Measurements from ENCODE around the gene PPP6R3. TPM values are rescaled to one million over a fixed set of nuclear protein-coding genes. Genes with fewer than 3 reads are reported as not detected.

The PPP6R3 gene
- total RNA-seq, 1 donor, result 232 TPM

- Histone ChIP-seq H3K4me3 (ENCODE audit: low read length) (no peak overlapping the region), H3K4me1 (ENCODE audit: insufficient read depth, low read length) (peaks cover 44% of the 10 kb centered on the region), H3K27me3 (ENCODE audit: insufficient read depth, low read length) (no peaks in the 10 kb centered on the region), H3K9me3 (ENCODE audit: low read depth, low read length) (no peaks in the 10 kb centered on the region)
Measured at GRCh38 chr11:68506908-68507307, 46.4 kb downstream of the PPP6R3 start.

DNA sequence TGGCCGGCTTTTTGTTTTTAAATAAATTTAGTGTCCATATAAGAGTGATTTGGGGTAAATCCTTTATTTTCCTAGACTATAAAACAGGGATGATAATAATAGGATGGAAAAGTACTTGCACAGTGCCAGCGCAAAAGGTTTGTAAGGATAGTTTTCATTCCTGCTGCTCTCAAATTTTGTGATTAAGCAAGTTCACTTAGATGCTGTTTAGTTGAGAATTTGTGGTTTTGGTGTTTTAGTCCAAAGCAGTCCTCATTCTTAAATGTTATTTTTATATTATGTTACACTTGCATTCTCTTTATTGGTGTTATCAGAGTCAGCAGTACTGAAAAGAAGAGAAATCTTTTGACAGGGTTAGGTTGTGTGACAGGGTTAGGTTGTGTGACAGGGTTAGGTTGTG lies 47.9 kb downstream of the PPP6R3 start:
- Histone ChIP-seq H3K27me3 (ENCODE audit: insufficient read depth, low read length) (no peaks in the 10 kb centered on the region), H3K4me1 (ENCODE audit: insufficient read depth, low read length) (peaks cover 31% of the 10 kb centered on the region), H3K9me3 (ENCODE audit: low read depth, low read length) (no peaks in the 10 kb centered on the region), H3K4me3 (ENCODE audit: low read length) (no peak overlapping the region)

DNA sequence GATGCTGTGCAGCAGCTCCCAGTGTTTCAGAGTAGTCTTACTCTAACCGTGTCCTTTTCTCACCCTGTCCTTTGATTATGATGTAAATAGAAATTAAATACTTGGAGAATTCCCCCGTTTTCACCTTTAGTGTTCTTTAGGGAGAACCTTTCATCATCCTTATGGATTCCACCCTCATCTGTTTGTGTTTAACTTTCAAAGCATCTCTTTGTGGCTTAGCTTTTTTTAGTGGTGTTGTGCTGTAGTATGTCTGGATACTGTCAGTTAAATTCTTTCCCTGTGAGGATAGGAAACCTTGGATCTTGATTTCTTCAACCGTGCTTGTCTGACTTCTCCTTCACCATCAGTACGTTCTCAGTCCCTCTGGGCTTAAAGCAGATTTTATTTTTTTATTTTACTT lies 48.5 kb downstream of the PPP6R3 start:
- no peaks in the 10 kb centered on the region for H3K9me3 ChIP-seq (ENCODE audit: low read depth, low read length)
- no peaks in the 10 kb centered on the region for H3K27me3 ChIP-seq (ENCODE audit: insufficient read depth, low read length)
- H3K4me1 ChIP-seq (ENCODE audit: insufficient read depth, low read length), result peaks cover 29% of the 10 kb centered on the region
- no peak overlapping the region for H3K4me3 ChIP-seq (ENCODE audit: low read length)

- Histone ChIP-seq H3K9me3 (ENCODE audit: low read depth, low read length) (no peaks in the 10 kb centered on the region), H3K4me3 (ENCODE audit: low read length) (no peak overlapping the region), H3K27me3 (ENCODE audit: insufficient read depth, low read length) (no peaks in the 10 kb centered on the region), H3K4me1 (ENCODE audit: insufficient read depth, low read length) (peaks cover 3% of the 10 kb centered on the region)
Measured at GRCh38 chr11:68513930-68514487, 53.5 kb downstream of the PPP6R3 start.

DNA sequence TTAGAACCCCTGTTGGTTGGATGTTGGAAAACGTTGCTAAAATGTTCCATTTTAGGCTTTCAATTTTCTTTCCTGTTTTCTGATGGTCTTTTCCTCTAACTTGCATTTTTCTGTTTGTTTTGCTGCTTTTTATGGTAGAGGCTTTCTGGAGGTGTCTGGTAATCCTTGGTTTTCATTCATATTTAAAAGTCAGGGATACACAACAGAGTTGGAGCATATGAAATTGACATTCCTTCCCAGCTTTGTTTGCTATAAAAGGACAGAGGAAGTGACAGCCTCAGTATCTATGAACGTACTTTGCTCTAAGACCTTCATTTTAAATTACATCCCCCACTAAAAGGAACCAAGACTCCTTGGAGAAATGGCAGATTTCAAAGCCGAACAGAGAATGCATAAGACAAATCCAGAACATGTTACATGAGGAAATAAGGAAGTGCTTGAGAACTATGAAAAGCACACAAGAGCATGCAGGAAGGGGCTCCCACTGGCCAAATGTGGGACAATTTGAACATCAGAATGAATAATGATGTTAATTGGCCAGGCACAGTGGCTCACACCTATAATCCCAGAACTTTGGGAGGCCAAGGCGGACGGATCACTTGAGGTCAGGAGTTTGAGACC lies 56.7 kb downstream of the PPP6R3 start:
- Histone ChIP-seq H3K4me1 (ENCODE audit: insufficient read depth, low read length) (no peaks in the 10 kb centered on the region), H3K4me3 (ENCODE audit: low read length) (no peak overlapping the region), H3K27me3 (ENCODE audit: insufficient read depth, low read length) (no peaks in the 10 kb centered on the region), H3K9me3 (ENCODE audit: low read depth, low read length) (no peaks in the 10 kb centered on the region)

- H3K9me3 ChIP-seq (ENCODE audit: low read depth, low read length), result no peaks in the 10 kb centered on the region
- no peaks in the 10 kb centered on the region for H3K27me3 ChIP-seq (ENCODE audit: insufficient read depth, low read length)
- no peaks in the 10 kb centered on the region for H3K4me1 ChIP-seq (ENCODE audit: insufficient read depth, low read length)
- no peak overlapping the region for H3K4me3 ChIP-seq (ENCODE audit: low read length)
Measured at GRCh38 chr11:68518191-68518590, 57.6 kb downstream of the PPP6R3 start.

GRCh38 chr11:68521969-68522652 lies 61.6 kb downstream of the PPP6R3 start:
- no peaks in the 10 kb centered on the region for H3K9me3 ChIP-seq (ENCODE audit: low read depth, low read length)

GRCh38 chr11:68523033-68523432 lies 62.5 kb downstream of the PPP6R3 start:
- H3K4me3 ChIP-seq (ENCODE audit: low read length), result no peak overlapping the region
- peaks cover 15% of the 10 kb centered on the region for H3K4me1 ChIP-seq (ENCODE audit: insufficient read depth, low read length)
- no peaks in the 10 kb centered on the region for H3K9me3 ChIP-seq (ENCODE audit: low read depth, low read length)
- H3K27me3 ChIP-seq (ENCODE audit: insufficient read depth, low read length), result no peaks in the 10 kb centered on the region

More at GRCh38 chr11:68521969-68522652, 61.6 kb downstream of the PPP6R3 start:
- H3K4me1 ChIP-seq (ENCODE audit: insufficient read depth, low read length), result peaks cover 6% of the 10 kb centered on the region
- H3K27me3 ChIP-seq (ENCODE audit: insufficient read depth, low read length), result no peaks in the 10 kb centered on the region
- H3K4me3 ChIP-seq (ENCODE audit: low read length), result no peak overlapping the region

GRCh38 chr11:68523743-68524142 lies 63.2 kb downstream of the PPP6R3 start:
- no peaks in the 10 kb centered on the region for H3K27me3 ChIP-seq (ENCODE audit: insufficient read depth, low read length)
- peaks cover 22% of the 10 kb centered on the region for H3K4me1 ChIP-seq (ENCODE audit: insufficient read depth, low read length)
- no peaks in the 10 kb centered on the region for H3K9me3 ChIP-seq (ENCODE audit: low read depth, low read length)
- H3K4me3 ChIP-seq (ENCODE audit: low read length), result no peak overlapping the region

DNA sequence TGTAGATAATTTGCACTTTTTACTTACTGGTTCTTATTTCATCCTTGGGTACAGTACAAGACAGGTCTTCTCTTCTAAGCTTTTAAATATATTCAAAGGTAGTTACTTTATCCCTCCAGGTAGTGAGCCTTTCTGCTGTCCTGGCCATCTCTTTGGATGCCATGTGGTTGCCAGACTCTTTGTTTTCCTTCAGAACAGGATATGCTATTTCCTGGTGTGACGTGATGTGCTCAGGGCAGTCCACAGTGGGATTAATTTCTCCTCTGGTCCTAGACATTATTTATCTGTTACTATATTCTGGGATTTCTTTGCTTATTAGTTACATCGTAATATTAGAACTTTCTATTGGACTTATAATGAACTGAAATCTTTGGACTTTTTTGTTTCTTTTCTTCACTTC lies 63.7 kb downstream of the PPP6R3 start:
- no peaks in the 10 kb centered on the region for H3K9me3 ChIP-seq (ENCODE audit: low read depth, low read length)
- H3K4me3 ChIP-seq (ENCODE audit: low read length), result no peak overlapping the region
- H3K27me3 ChIP-seq (ENCODE audit: insufficient read depth, low read length), result no peaks in the 10 kb centered on the region
- H3K4me1 ChIP-seq (ENCODE audit: insufficient read depth, low read length), result peaks cover 27% of the 10 kb centered on the region

DNA sequence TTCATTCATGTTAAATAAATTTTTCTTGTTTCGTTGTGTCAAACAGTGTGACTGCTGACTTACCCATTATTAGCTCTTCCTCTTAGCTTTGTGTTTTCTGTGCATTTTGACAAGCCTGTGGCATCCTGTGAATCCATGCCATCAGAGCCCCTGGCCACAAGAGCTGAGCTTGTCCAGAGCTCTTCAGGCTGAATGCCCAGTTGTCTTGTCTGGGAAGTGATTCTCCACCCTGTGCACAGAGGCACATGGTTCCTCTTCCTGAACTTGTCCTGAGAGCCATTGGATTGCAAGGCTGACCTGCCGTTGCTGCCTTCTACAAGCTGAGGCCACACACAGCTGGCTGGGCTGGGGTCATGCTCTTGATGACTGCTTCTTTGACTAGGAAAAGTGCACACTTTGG lies 64.1 kb downstream of the PPP6R3 start:
- peaks cover 28% of the 10 kb centered on the region for H3K4me1 ChIP-seq (ENCODE audit: insufficient read depth, low read length)
- H3K27me3 ChIP-seq (ENCODE audit: insufficient read depth, low read length), result no peaks in the 10 kb centered on the region
- no peaks in the 10 kb centered on the region for H3K9me3 ChIP-seq (ENCODE audit: low read depth, low read length)
- no peak overlapping the region for H3K4me3 ChIP-seq (ENCODE audit: low read length)

GRCh38 chr11:68525336-68525735 lies 64.8 kb downstream of the PPP6R3 start:
- H3K4me1 ChIP-seq (ENCODE audit: insufficient read depth, low read length), result peaks cover 28% of the 10 kb centered on the region
- no peaks in the 10 kb centered on the region for H3K9me3 ChIP-seq (ENCODE audit: low read depth, low read length)
- no peaks in the 10 kb centered on the region for H3K27me3 ChIP-seq (ENCODE audit: insufficient read depth, low read length)
- H3K4me3 ChIP-seq (ENCODE audit: low read length), result no peak overlapping the region

GRCh38 chr11:68525930-68526329 lies 65.4 kb downstream of the PPP6R3 start:
- Histone ChIP-seq H3K4me3 (ENCODE audit: low read length) (no peak overlapping the region), H3K9me3 (ENCODE audit: low read depth, low read length) (no peaks in the 10 kb centered on the region), H3K4me1 (ENCODE audit: insufficient read depth, low read length) (peaks cover 28% of the 10 kb centered on the region), H3K27me3 (ENCODE audit: insufficient read depth, low read length) (no peaks in the 10 kb centered on the region)

- Histone ChIP-seq H3K4me1 (ENCODE audit: insufficient read depth, low read length) (peaks cover 31% of the 10 kb centered on the region), H3K9me3 (ENCODE audit: low read depth, low read length) (no peaks in the 10 kb centered on the region), H3K4me3 (ENCODE audit: low read length) (no peak overlapping the region), H3K27me3 (ENCODE audit: insufficient read depth, low read length) (no peaks in the 10 kb centered on the region)
Measured at GRCh38 chr11:68527585-68527984, 67.0 kb downstream of the PPP6R3 start.

- Histone ChIP-seq H3K4me3 (ENCODE audit: low read length) (no peak overlapping the region), H3K9me3 (ENCODE audit: low read depth, low read length) (no peaks in the 10 kb centered on the region), H3K4me1 (ENCODE audit: insufficient read depth, low read length) (peaks cover 38% of the 10 kb centered on the region), H3K27me3 (ENCODE audit: insufficient read depth, low read length) (no peaks in the 10 kb centered on the region)
Measured at GRCh38 chr11:68528630-68529029, 68.1 kb downstream of the PPP6R3 start.
